NT2/D1 (cell line): ENCODE data around the gene ARHGAP22.
"Not testable (repeated sequence)": the region's sequence is repeated elsewhere in the genome, so short reads cannot be mapped to it uniquely, and the experiment has no call there.

Experiments
- DNase-seq: peaks from one replicate; pipeline ENCODE4 v3.0.0-alpha.2; 2011; ENCODE audit warnings: low read depth, low spot score
- H3K27me3 ChIP-seq: 2 replicates; pipeline ENCODE4 v1.6.0; 2011; ENCODE audit warnings: mild to moderate bottlenecking; ENCODE audit not compliant: insufficient read length, insufficient read depth
- H3K36me3 ChIP-seq: 2 replicates; pipeline ENCODE4 v1.6.1; 2011; ENCODE audit warnings: mild to moderate bottlenecking, low read length, mixed read lengths; ENCODE audit not compliant: insufficient read depth, insufficient read length
- H3K4me1 ChIP-seq: 2 replicates; pipeline ENCODE4 v1.5.1; 2011; ENCODE audit not compliant: insufficient read depth, insufficient read length
- H3K4me3 ChIP-seq: 2 replicates; pipeline ENCODE4 v1.5.1; 2011; ENCODE audit warnings: low read depth; ENCODE audit not compliant: insufficient read length
- H3K9ac ChIP-seq: 2 replicates; pipeline ENCODE4 v1.6.0; 2011; ENCODE audit warnings: low read depth; ENCODE audit not compliant: insufficient read length
- H3K9me3 ChIP-seq: 2 replicates; pipeline ENCODE4 v1.5.1; 2011; ENCODE audit warnings: mild to moderate bottlenecking, low read length; ENCODE audit not compliant: insufficient read depth
- SUZ12 ChIP-seq: IDR thresholded peaks from 2 replicates; pipeline ENCODE4 v1.6.1; 2011; ENCODE audit not compliant: insufficient read length, insufficient read depth; ENCODE audit errors: extremely low read depth
- YY1 ChIP-seq: IDR thresholded peaks from 2 replicates; pipeline ENCODE4 v1.6.1; 2011; ENCODE audit not compliant: insufficient read length, insufficient read depth
- ZNF274 ChIP-seq: IDR thresholded peaks from 2 replicates; pipeline ENCODE4 v1.6.1; 2011; ENCODE audit warnings: mild to moderate bottlenecking, low read depth, low read length

Gene ARHGAP22

GRCh38 chr10:48429309-48429708, 175.6 kb downstream of the ARHGAP22 start:
- H3K9ac ChIP-seq = no peak overlapping the region
- TF ChIP-seq SUZ12 = no peak
- TF ChIP-seq ZNF274 = no peak
- no peak for TF ChIP-seq YY1

GRCh38 chr10:48428896-48429295, 176.0 kb downstream of the ARHGAP22 start:
- no peak for DNase-seq
- TF ChIP-seq SUZ12 (no peak), ZNF274 (no peak), YY1 (no peak)
- peaks cover 14% of the 10 kb centered on the region for H3K36me3 ChIP-seq

More at GRCh38 chr10:48429309-48429708, 175.6 kb downstream of the ARHGAP22 start:
- H3K4me3 ChIP-seq = no peak overlapping the region
- no peaks in the 10 kb centered on the region for H3K27me3 ChIP-seq
- H3K4me1 ChIP-seq = no peaks in the 10 kb centered on the region
- no peak for DNase-seq
- H3K36me3 ChIP-seq = peaks cover 14% of the 10 kb centered on the region
- no peaks in the 10 kb centered on the region for H3K9me3 ChIP-seq

GRCh38 chr10:48423884-48424283, 181.0 kb downstream of the ARHGAP22 start:
- no peaks in the 10 kb centered on the region for H3K27me3 ChIP-seq
- H3K4me1 ChIP-seq = no peaks in the 10 kb centered on the region
- DNase-seq = no peak
- no peaks in the 10 kb centered on the region for H3K9me3 ChIP-seq
- no peak for TF ChIP-seq YY1
- no peak for TF ChIP-seq ZNF274
- no peak for TF ChIP-seq SUZ12
- H3K36me3 ChIP-seq = peaks cover 8% of the 10 kb centered on the region
- H3K9ac ChIP-seq = no peak overlapping the region
- H3K4me3 ChIP-seq = no peak overlapping the region

More at GRCh38 chr10:48428896-48429295, 176.0 kb downstream of the ARHGAP22 start:
- Histone ChIP-seq H3K4me1 (no peaks in the 10 kb centered on the region), H3K9me3 (no peaks in the 10 kb centered on the region), H3K4me3 (no peak overlapping the region), H3K9ac (no peak overlapping the region), H3K27me3 (no peaks in the 10 kb centered on the region)

- not testable (repeated sequence) for H3K9ac ChIP-seq, H3K36me3 ChIP-seq, H3K4me1 ChIP-seq, DNase-seq, H3K27me3 ChIP-seq, H3K9me3 ChIP-seq, H3K4me3 ChIP-seq
Measured at GRCh38 chr10:48421862-48422261, 183.0 kb downstream of the ARHGAP22 start.

GRCh38 chr10:48419714-48420113, 185.2 kb downstream of the ARHGAP22 start:
- no peak for TF ChIP-seq SUZ12
- TF ChIP-seq YY1 = no peak
- TF ChIP-seq ZNF274 = no peak
- no peak overlapping the region for H3K4me3 ChIP-seq
- no peak for DNase-seq
- H3K36me3 ChIP-seq = no peaks in the 10 kb centered on the region
- no peak overlapping the region for H3K9ac ChIP-seq
- H3K4me1 ChIP-seq = no peaks in the 10 kb centered on the region
- no peaks in the 10 kb centered on the region for H3K9me3 ChIP-seq
- H3K27me3 ChIP-seq = no peaks in the 10 kb centered on the region

- H3K36me3 ChIP-seq = no peaks in the 10 kb centered on the region
- no peak overlapping the region for H3K4me3 ChIP-seq
- no peaks in the 10 kb centered on the region for H3K9me3 ChIP-seq
- H3K9ac ChIP-seq = no peak overlapping the region
- no peak for TF ChIP-seq SUZ12
- no peak for TF ChIP-seq ZNF274
- no peak for TF ChIP-seq YY1
- no peak for DNase-seq
- H3K27me3 ChIP-seq = no peaks in the 10 kb centered on the region
- H3K4me1 ChIP-seq = no peaks in the 10 kb centered on the region
Measured at GRCh38 chr10:48418189-48418788, 186.6 kb downstream of the ARHGAP22 start.

GRCh38 chr10:48417374-48417773, 187.5 kb downstream of the ARHGAP22 start:
- Histone ChIP-seq H3K4me3 (no peak overlapping the region), H3K36me3 (no peaks in the 10 kb centered on the region), H3K4me1 (no peaks in the 10 kb centered on the region), H3K9me3 (no peaks in the 10 kb centered on the region), H3K27me3 (no peaks in the 10 kb centered on the region), H3K9ac (no peak overlapping the region)
- DNase-seq = no peak
- TF ChIP-seq ZNF274 = no peak
- TF ChIP-seq YY1 = no peak
- TF ChIP-seq SUZ12 = no peak
